ENCODE data around the gene SUSD3.

Gene SUSD3

GRCh38 chr9:93133681-93134014 lies 75.1 kb downstream of the SUSD3 start:
- peaks cover 59% of the 10 kb centered on the region for H3K4me1 ChIP-seq (ENCODE audit: control insufficient read depth, low read length)
- H4K20me1 ChIP-seq (ENCODE audit: control insufficient read depth, insufficient read depth, low read depth, low read length) = no peaks in the 10 kb centered on the region
- H3K4me3 ChIP-seq (ENCODE audit: low read length) = peak overlapping the region; percentile 77
- H3K79me2 ChIP-seq (ENCODE audit: control insufficient read depth, low read length) = peaks cover 17% of the 10 kb centered on the region
- TF ChIP-seq CTCF (IDR thresholded peaks at IDR 0.05; ENCODE audit: low read depth, low read length, poor library complexity, severe bottlenecking) = no peak
- TF ChIP-seq EZH2phosphoT487 (IDR thresholded peaks at IDR 0.05; ENCODE audit: borderline replicate concordance, low read length) = no peak
- no peaks in the 10 kb centered on the region for H3K9me3 ChIP-seq (ENCODE audit: control insufficient read depth, insufficient read depth, low read length)
- peak overlapping the region; percentile 95 for H3K4me2 ChIP-seq (ENCODE audit: low read length)
- peaks cover 6% of the 10 kb centered on the region; the same call in 1 of the 2 replicates for H3K27me3 ChIP-seq (ENCODE audit: control insufficient read depth, low read length)
- no peak overlapping the region for H3K27ac ChIP-seq (ENCODE audit: low read depth, low read length)
- H3F3A ChIP-seq (ENCODE audit: control insufficient read depth, insufficient read depth) = peaks cover 6% of the 10 kb centered on the region
- no peaks in the 10 kb centered on the region for H3K36me3 ChIP-seq (ENCODE audit: control insufficient read depth, low read length)
- no peaks in the 10 kb centered on the region for H3K9me2 ChIP-seq (replicated peaks; ENCODE audit: control insufficient read depth, low read length)

DNA sequence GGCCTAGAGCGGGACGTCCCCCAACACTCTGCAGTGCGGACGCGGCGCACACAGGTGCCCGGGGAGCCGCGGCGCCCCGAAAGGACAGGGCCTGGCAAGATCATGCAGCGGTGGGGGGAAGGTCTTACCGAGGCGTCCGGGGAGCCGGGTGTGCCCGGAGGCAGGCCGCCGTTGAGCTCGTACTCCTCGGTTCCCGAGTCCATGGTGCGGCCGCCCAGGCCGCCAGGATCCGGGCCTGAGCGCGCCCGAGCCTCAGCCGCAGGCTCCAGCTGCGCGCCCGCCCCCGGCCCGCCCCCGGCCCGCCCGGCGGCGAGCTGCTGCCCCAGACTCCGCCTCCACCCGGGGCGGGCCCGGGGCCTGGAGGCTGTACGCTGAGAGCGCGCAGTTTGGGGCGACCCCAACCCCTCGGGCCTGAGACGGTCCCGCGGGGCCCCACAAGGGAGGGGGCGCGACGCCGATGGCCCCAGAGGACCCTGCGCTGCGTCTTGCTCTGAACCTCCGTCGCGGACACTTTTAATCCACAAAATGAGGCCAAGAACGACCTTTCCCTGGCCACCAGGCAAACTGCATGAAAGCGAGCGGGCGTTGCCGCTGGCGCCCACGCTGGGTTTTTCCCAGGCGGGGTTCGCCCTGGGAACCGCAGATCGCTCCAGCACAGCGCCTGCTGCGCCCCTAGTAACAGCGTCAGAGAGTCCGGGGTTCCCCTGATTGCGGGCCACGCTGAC lies 75.7 kb downstream of the SUSD3 start, which contains the start of gene NINJ1:
Gene NINJ1, minus strand, starts transcription at position 237 of the 725 bp plus-strand sequence. Its CDS starts 34 bp downstream, at position 203.
- H3F3A ChIP-seq (ENCODE audit: control insufficient read depth, insufficient read depth) = peaks cover 7% of the 10 kb centered on the region
- H3K4me1 ChIP-seq (ENCODE audit: control insufficient read depth, low read length) = peaks cover 64% of the 10 kb centered on the region
- peaks cover 6% of the 10 kb centered on the region; the same call in 1 of the 2 replicates for H3K27me3 ChIP-seq (ENCODE audit: control insufficient read depth, low read length)
- H3K4me3 ChIP-seq (ENCODE audit: low read length) = peak within 1 kb of the TSS; percentile 77
- peaks cover 17% of the 10 kb centered on the region for H3K79me2 ChIP-seq (ENCODE audit: control insufficient read depth, low read length)
- no peak within 1 kb of the TSS for H3K27ac ChIP-seq (ENCODE audit: low read depth, low read length)
- H3K4me2 ChIP-seq (ENCODE audit: low read length) = peak within 1 kb of the TSS; percentile 95
- no peaks in the 10 kb centered on the region for H3K9me2 ChIP-seq (replicated peaks; ENCODE audit: control insufficient read depth, low read length)
- H4K20me1 ChIP-seq (ENCODE audit: control insufficient read depth, insufficient read depth, low read depth, low read length) = no peaks in the 10 kb centered on the region
- no peaks in the 10 kb centered on the region for H3K36me3 ChIP-seq (ENCODE audit: control insufficient read depth, low read length)
- H3K9me3 ChIP-seq (ENCODE audit: control insufficient read depth, insufficient read depth, low read length) = no peaks in the 10 kb centered on the region
- TF ChIP-seq CTCF (IDR thresholded peaks at IDR 0.05; ENCODE audit: low read depth, low read length, poor library complexity, severe bottlenecking) = no peak
- TF ChIP-seq EZH2phosphoT487 (IDR thresholded peaks at IDR 0.05; ENCODE audit: borderline replicate concordance, low read length) = no peak
